Kidney epithelial cell (primary cell): Measurements from ENCODE around the gene MACROH2A1. TPM values are rescaled to one million over a fixed set of nuclear protein-coding genes. Genes with fewer than 3 reads are reported as not detected.

Experiments
- DNase-seq: peaks from one replicate; pipeline ENCODE4 v3.0.0-alpha.2; 2010; ENCODE audit warnings: low read depth
- H3K27me3 ChIP-seq: 2 replicates; pipeline ENCODE4 v1.6.0; 2011; ENCODE audit warnings: low read length; ENCODE audit not compliant: control insufficient read depth, insufficient read depth
- H3K36me3 ChIP-seq: 2 replicates; pipeline ENCODE4 v1.5.1; 2011; ENCODE audit warnings: low read length; ENCODE audit not compliant: control insufficient read depth, insufficient read depth
- H3K4me3 ChIP-seq: 2 replicates; pipeline ENCODE4 v1.5.1; 2011; ENCODE audit warnings: low read depth, mild to moderate bottlenecking, control low read depth, low read length
- CTCF ChIP-seq: IDR thresholded peaks from 2 replicates; pipeline ENCODE4 v1.5.1; 2011; ENCODE audit warnings: mild to moderate bottlenecking, moderate library complexity, low read length, control low read depth, inconsistent platforms; ENCODE audit not compliant: insufficient read depth, poor library complexity, severe bottlenecking
- total RNA-seq: library from RNA; depleted of rRNA; stranded (reverse); fragments of >200 nt; gene quantifications from 2 replicates; pipeline ENCODE4 v1.2.3, GENCODE V29; 2015

Gene MACROH2A1
- total RNA-seq, 1 donor from 2014 or later = 298 TPM

- no peak for TF ChIP-seq CTCF
- no peaks in the 10 kb centered on the region for H3K27me3 ChIP-seq
- H3K4me3 ChIP-seq = no peak overlapping the region
- H3K36me3 ChIP-seq = no peaks in the 10 kb centered on the region
- no peak for DNase-seq
These were observed 42.9 kb upstream of the MACROH2A1 start for GRCh38 chr5:135441919-135442318.

- Histone ChIP-seq H3K4me3 (no peak overlapping the region), H3K27me3 (peaks cover 2% of the 10 kb centered on the region), H3K36me3 (no peaks in the 10 kb centered on the region)
- no peak for DNase-seq
- TF ChIP-seq CTCF = no peak
These were observed 42.4 kb upstream of the MACROH2A1 start for GRCh38 chr5:135441350-135441831.

GRCh38 chr5:135440916-135441315, 41.9 kb upstream of the MACROH2A1 start:
- Histone ChIP-seq H3K4me3 (no peak overlapping the region), H3K36me3 (no peaks in the 10 kb centered on the region), H3K27me3 (peaks cover 2% of the 10 kb centered on the region)
- TF ChIP-seq CTCF = no peak
- DNase-seq = no peak

- DNase-seq = no peak
These were observed 40.5 kb upstream of the MACROH2A1 start for GRCh38 chr5:135439231-135440205.

GRCh38 chr5:135438636-135439221, 39.7 kb upstream of the MACROH2A1 start:
- DNase-seq = no peak
- no peak for TF ChIP-seq CTCF
- H3K27me3 ChIP-seq = peaks cover 19% of the 10 kb centered on the region

More at GRCh38 chr5:135439231-135440205, 40.5 kb upstream of the MACROH2A1 start:
- no peak for TF ChIP-seq CTCF
- Histone ChIP-seq H3K27me3 (peaks cover 14% of the 10 kb centered on the region), H3K4me3 (no peak overlapping the region), H3K36me3 (no peaks in the 10 kb centered on the region)

More at GRCh38 chr5:135438636-135439221, 39.7 kb upstream of the MACROH2A1 start:
- Histone ChIP-seq H3K4me3 (no peak overlapping the region), H3K36me3 (no peaks in the 10 kb centered on the region)
